K562 (cell line): ENCODE data around the gene TRAF3. TPM values are rescaled to one million over a fixed set of nuclear protein-coding genes. Genes with fewer than 3 reads are reported as not detected.

Source experiments
- ATAC-seq: fragments of 200-7000 bp; cut with Tn5 transposase; 3 replicates; pipeline ENCODE4 v1.9.1; 2020; ENCODE audit warnings: moderate library complexity
- BruUV-seq: library from RNA; stranded (reverse); fragments of 400-500 nt; replicated peaks from 2 replicates; lab custom pipeline; 2021; lab: Mats Ljungman, UMichigan
- CTCF ChIA-PET: fragments of 300-600 bp; formaldehyde crosslinking; extraction: SDS; loops from one replicate; lab custom pipeline; 2021; ENCODE audit warnings: low intra/inter-chr PET ratio; lab: Yijun Ruan, JAX
- POLR2A ChIA-PET: fragments of 300-600, 350-650 bp; sonication (Branson Sonifier 250); formaldehyde crosslinking; extraction: SDS; loops from one replicate; lab custom pipeline; 2021; ENCODE audit warnings: antibody characterized with exemption, inconsistent platforms; lab: Yijun Ruan, JAX
- DNase-seq, 4 experiments: peaks; one replicate each; pipeline versions ENCODE4 v3.0.0 to v3.0.0-alpha.2; 2011 to 2018; ENCODE audit warnings: low spot score in 3 of 4, mixed read lengths in 3 of 4; ENCODE audit errors: extremely low read depth in 1 of 4
- FAIRE-seq: peaks from 2 replicates; lab custom pipeline; 2011; peaks lifted over from hg19 to GRCh38; lab: Jason Lieb, UNC
- H2AFZ ChIP-seq: 2 replicates; pipeline ENCODE4 v1.6.0; 2011; ENCODE audit warnings: low read depth, low read length, control low read depth, inconsistent platforms
- H3K27ac ChIP-seq: fragments of 200-600 bp; 3 replicates; pipeline ENCODE4 v1.8.0; 2011; ENCODE audit warnings: low read depth, mild to moderate bottlenecking, control low read depth, inconsistent platforms, low read length, moderate library complexity, mixed read lengths; ENCODE audit errors: extremely low read depth
- H3K27me3 ChIP-seq, 2 experiments: fragments of 300-600 bp in 1 of 2; 2 replicates in 1 of 2; 3 replicates in 1 of 2; pipeline versions ENCODE4 v1.6.0 to v1.8.0; 2011; ENCODE audit warnings: inconsistent platforms in 2 of 2, low read length in 2 of 2, mild to moderate bottlenecking in 1 of 2, mixed read lengths in 1 of 2, moderate library complexity in 1 of 2; ENCODE audit not compliant: control insufficient read depth in 2 of 2, insufficient read depth in 2 of 2
- H3K36me3 ChIP-seq: fragments of 300-600 bp; 3 replicates; pipeline ENCODE4 v1.8.0; 2011; ENCODE audit warnings: mild to moderate bottlenecking, low read length, inconsistent platforms; ENCODE audit not compliant: control insufficient read depth, insufficient read depth
- H3K4me1 ChIP-seq, 2 experiments: fragments of 200-600 bp in 1 of 2; replicated peaks in 1 of 2; 2 replicates in 1 of 2; 3 replicates in 1 of 2; pipeline versions ENCODE4 v1.5.1 to v1.8.0; 2011; ENCODE audit warnings: inconsistent platforms in 2 of 2, low read length in 2 of 2, mild to moderate bottlenecking in 1 of 2, mixed read lengths in 1 of 2, moderate library complexity in 1 of 2; ENCODE audit not compliant: control insufficient read depth in 2 of 2, insufficient read depth in 2 of 2
- H3K4me2 ChIP-seq: 2 replicates; pipeline ENCODE4 v1.6.1; 2011; ENCODE audit warnings: low read length, control low read depth, inconsistent platforms, mixed read lengths; ENCODE audit not compliant: insufficient read depth
- H3K4me3 ChIP-seq: fragments of 200-600 bp; sonication (generic), shearing (Covaris generic); 2 replicates; pipeline ENCODE4 v1.5.1; 2016; ENCODE audit warnings: control low read depth, inconsistent platforms
- H3K79me2 ChIP-seq: fragments of 200-600 bp; 3 replicates; pipeline ENCODE4 v1.8.0; 2011; ENCODE audit warnings: low read length, inconsistent platforms; ENCODE audit not compliant: control insufficient read depth, insufficient read depth
- H3K9ac ChIP-seq, 2 experiments: 2 replicates each; pipeline versions ENCODE4 v1.6.0 to v1.6.1; 2011; ENCODE audit warnings: low read depth in 2 of 2, low read length in 2 of 2, control low read depth in 1 of 2, inconsistent platforms in 1 of 2, mild to moderate bottlenecking in 1 of 2, mixed read lengths in 1 of 2; ENCODE audit not compliant: insufficient read depth in 1 of 2
- H3K9me1 ChIP-seq: one replicate; pipeline ENCODE4 v1.6.0; 2011; ENCODE audit warnings: inconsistent platforms, mild to moderate bottlenecking, low read length, moderate library complexity; ENCODE audit not compliant: control insufficient read depth, insufficient read depth
- H3K9me3 ChIP-seq: replicated peaks from 2 replicates; pipeline ENCODE4 v1.5.1; 2011; ENCODE audit warnings: low read depth, low read length, inconsistent platforms; ENCODE audit not compliant: control insufficient read depth, insufficient read depth
- H4K20me1 ChIP-seq: replicated peaks from 2 replicates; pipeline ENCODE4 v1.6.1; 2011; ENCODE audit warnings: low read length, inconsistent platforms, mixed read lengths; ENCODE audit not compliant: control insufficient read depth, insufficient read depth
- DPF2 ChIP-seq: fragments of 450-650 bp; IDR thresholded peaks from 2 replicates; pipeline ENCODE4 v1.6.1; 2016
- ETV1 ChIP-seq: fragments of 450-650 bp; conservative IDR thresholded peaks from 2 replicates; pipeline ENCODE4 v1.6.1; 2016; ENCODE audit warnings: missing genetic modification characterization, control low read depth, low read depth, missing compliant biosample characterization
- HSF4 ChIP-seq: fragments of 250-450 bp; sonication (Bioruptor Pico); IDR thresholded peaks from 2 replicates; pipeline ENCODE4 v2.1.2; 2022; ENCODE audit warnings: mild to moderate bottlenecking, moderate library complexity, borderline replicate concordance
- MCM3 ChIP-seq: fragments of 450-650 bp; IDR thresholded peaks from 2 replicates; pipeline ENCODE4 v1.6.1; 2016
- NFATC3 ChIP-seq: fragments of 450-650 bp; IDR thresholded peaks from 2 replicates; pipeline ENCODE4 v1.6.1; 2017; ENCODE audit warnings: mild to moderate bottlenecking
- POLR2H ChIP-seq: IDR thresholded peaks from 2 replicates; pipeline ENCODE4 v1.6.1; 2016; ENCODE audit warnings: missing genetic modification characterization, low read depth, mild to moderate bottlenecking, control low read depth, missing compliant biosample characterization, moderate library complexity
- SIN3A ChIP-seq, 2 experiments: fragments of 150-350 bp in 1 of 2; IDR thresholded peaks; 2 replicates each; pipeline ENCODE4 v1.6.1; 2011 to 2016; ENCODE audit warnings: borderline replicate concordance in 2 of 2, low read depth in 2 of 2, low read length in 2 of 2, mild to moderate bottlenecking in 2 of 2, moderate library complexity in 2 of 2; ENCODE audit not compliant: control insufficient read depth in 1 of 2
- TGIF2 ChIP-seq: sonication (generic); formaldehyde crosslinking; IDR thresholded peaks from 2 replicates; pipeline ENCODE4 v1.8.1; 2022; ENCODE audit warnings: mild to moderate bottlenecking, missing genetic modification reagents, moderate library complexity
- WGBS: fragments of 100-300 bp; shearing (Covaris generic); methylation state at CpG from one replicate; pipeline ENCODE4 v1.1.6; 2016; ENCODE audit warnings: low coverage, mixed read lengths; ENCODE audit not compliant: insufficient coverage; ENCODE audit errors: missing lambda C conversion rate; 5-methylcytosine and 5-hydroxymethylcytosine counted together
- in situ Hi-C: fragments of 300-500 bp; cut with MboI; formaldehyde crosslinking; loops from 4 replicates; pipeline ENCODE4 v1.15.0; 2018; ENCODE audit warnings: inconsistent platforms, mixed read lengths
- intact Hi-C: fragments of 100-400 bp; cut with micrococcal nuclease; formaldehyde crosslinking; loops from 2 replicates; pipeline ENCODE4 v1.14.2; 2022
- polyA plus RNA-seq, 8 experiments: library from polyadenylated mRNA; depleted of rRNA in 4 of 8; stranded (reverse) in 5 of 8; unstranded in 3 of 8; fragments of >200 nt; fragmentation: Nextera tagmentation in 2 of 8; fragmentation: Illumina TruSeq in 1 of 8; extraction: Ambion mirVana in 2 of 8; extraction: Trizol in 1 of 8; gene quantifications; 2 replicates each; pipeline versions ENCODE4 v1.2.1 to v1.2.3, GENCODE V29; 2011 to 2014; ENCODE audit warnings: inconsistent platforms in 1 of 8, missing spikeins in 1 of 8
- total RNA-seq, 7 experiments: library from RNA; depleted of rRNA in 6 of 7; stranded (reverse); fragments of >200 nt in 6 of 7; fragmentation: Illumina TruSeq in 2 of 7; extraction: Trizol in 2 of 7; gene quantifications; 2 replicates each; pipeline versions ENCODE4 v1.2.1 to v1.2.3, GENCODE V29; 2011 to 2021; ENCODE audit warnings: low replicate concordance in 1 of 7
- TF ChIP-seq, protein P1 (sequence below): IDR thresholded peaks from 2 replicates; pipeline ENCODE4 v1.6.1; 2011; ENCODE audit not compliant: insufficient read length; ENCODE audit errors: extremely low read depth
- TF ChIP-seq, protein P2 (sequence below): fragments of 450-650 bp; conservative IDR thresholded peaks from 2 replicates; pipeline ENCODE4 v1.6.1; 2016; ENCODE audit warnings: missing genetic modification characterization, low read depth, mild to moderate bottlenecking, control low read depth, missing compliant biosample characterization
- TF ChIP-seq, protein P3 (sequence below): fragments of 250-450 bp; sonication (Bioruptor Pico); IDR thresholded peaks from 2 replicates; pipeline ENCODE4 v1.8.0; 2022; ENCODE audit warnings: inconsistent platforms, mild to moderate bottlenecking, moderate library complexity, borderline replicate concordance
- TF ChIP-seq, protein P4 (sequence below): sonication (generic); formaldehyde crosslinking; IDR thresholded peaks from 2 replicates; pipeline ENCODE4 v1.8.1; 2023; ENCODE audit warnings: mild to moderate bottlenecking, missing genetic modification reagents
- TF ChIP-seq, protein P5 (sequence below): fragments of 450-650 bp; formaldehyde crosslinking; IDR thresholded peaks from 2 replicates; pipeline ENCODE4 v1.4.0; 2022; ENCODE audit warnings: missing genetic modification characterization

Gene TRAF3
- total and polyA plus RNA-seq, 9 of the 15 experiments (the other 6 are each of a cell fraction or from before 2014, with no cell fraction given), result 0.52 to 21.3 (median 9.9) TPM

DNA sequence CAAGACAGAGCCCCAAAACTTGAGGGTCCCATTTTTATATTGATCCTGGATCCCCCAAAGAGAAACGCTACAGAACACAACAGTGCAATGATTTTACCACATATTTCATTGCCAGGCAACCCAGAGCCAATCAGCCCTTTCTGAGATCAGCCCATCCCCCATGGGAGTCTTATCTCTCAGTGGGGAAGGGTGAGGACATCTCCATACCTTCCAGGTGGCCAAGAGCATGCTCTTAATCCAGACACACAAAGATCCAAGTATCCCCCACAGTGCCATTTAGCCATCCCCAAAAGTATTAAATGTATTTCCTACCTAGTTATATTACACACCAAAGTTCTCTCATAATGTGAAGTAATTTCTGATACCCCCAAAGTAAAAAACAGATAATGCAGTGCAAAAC is 82.7 kb downstream of the TRAF3 start (continued):
- TF ChIP-seq, protein P1, sequence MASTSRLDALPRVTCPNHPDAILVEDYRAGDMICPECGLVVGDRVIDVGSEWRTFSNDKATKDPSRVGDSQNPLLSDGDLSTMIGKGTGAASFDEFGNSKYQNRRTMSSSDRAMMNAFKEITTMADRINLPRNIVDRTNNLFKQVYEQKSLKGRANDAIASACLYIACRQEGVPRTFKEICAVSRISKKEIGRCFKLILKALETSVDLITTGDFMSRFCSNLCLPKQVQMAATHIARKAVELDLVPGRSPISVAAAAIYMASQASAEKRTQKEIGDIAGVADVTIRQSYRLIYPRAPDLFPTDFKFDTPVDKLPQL, result no peak
- TF ChIP-seq MCM3 (no peak), NFATC3 (no peak)
- TF ChIP-seq, all 486 proteins: peak for 0

DNA sequence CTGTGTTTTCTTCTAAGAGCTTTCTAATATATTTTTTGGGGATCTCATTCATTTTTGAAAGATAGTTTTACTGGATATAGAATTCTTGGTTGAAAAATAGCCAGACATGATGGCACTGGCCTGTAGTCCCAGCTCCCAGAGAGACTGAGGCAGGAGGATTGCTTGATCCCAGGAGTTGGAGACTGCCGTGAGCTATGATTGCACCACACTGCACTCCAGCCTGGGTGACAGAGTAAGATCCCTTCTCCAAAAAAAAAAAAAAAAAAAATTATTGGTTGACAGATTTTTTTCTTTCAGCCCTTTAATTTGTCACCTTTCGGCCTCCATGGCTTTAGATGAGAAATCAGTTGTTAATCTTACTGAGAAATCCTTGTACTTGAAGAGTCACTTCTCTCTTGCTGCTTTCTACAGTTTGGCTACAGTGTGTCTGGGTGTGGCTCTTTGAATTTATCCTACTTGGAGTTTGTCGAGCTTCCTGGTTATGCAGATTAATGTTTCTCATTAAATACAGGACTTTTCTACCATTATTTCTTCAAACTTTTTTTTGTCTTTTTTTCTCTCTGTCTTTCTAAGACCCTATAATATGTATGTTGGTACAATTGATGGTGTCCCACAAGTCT is 85.0 kb downstream of the TRAF3 start:
- Histone ChIP-seq H3K36me3 (peaks cover 3% of the 10 kb centered on the region; the same call in 1 of the 3 replicates), H3K9ac (no peak overlapping the region), H3K9me3 (no peaks in the 10 kb centered on the region), H3K79me2 (peaks cover 3% of the 10 kb centered on the region; the same call in 2 of the 3 replicates), H3K27me3 (no peaks in the 10 kb centered on the region), H3K27ac (no peak overlapping the region), H2AFZ (no peak overlapping the region), H3K4me2 (no peak overlapping the region), H3K4me3 (no peak overlapping the region), H3K4me1 (no peaks in the 10 kb centered on the region; a peak in 2 of 5 replicates), H3K9me1 (no peaks in the 10 kb centered on the region), H4K20me1 (no peaks in the 10 kb centered on the region)
- no TSS peak for BruUV-seq
- ChIA-PET CTCF (no interaction called here), POLR2A (no interaction called here)
- FAIRE-seq (no peak), ATAC-seq (peak; percentile 45; the same call in 2 of the 3 replicates), DNase-seq (no peak)
- 58% methylated on average over 3 of the region's 3 CpGs for WGBS
- intact Hi-C loops, result no loop called here
- in situ Hi-C loops, result no loop called here
- TF ChIP-seq ETV1 (tag), result no peak
- TF ChIP-seq DPF2, result no peak
- TF ChIP-seq, protein P2, sequence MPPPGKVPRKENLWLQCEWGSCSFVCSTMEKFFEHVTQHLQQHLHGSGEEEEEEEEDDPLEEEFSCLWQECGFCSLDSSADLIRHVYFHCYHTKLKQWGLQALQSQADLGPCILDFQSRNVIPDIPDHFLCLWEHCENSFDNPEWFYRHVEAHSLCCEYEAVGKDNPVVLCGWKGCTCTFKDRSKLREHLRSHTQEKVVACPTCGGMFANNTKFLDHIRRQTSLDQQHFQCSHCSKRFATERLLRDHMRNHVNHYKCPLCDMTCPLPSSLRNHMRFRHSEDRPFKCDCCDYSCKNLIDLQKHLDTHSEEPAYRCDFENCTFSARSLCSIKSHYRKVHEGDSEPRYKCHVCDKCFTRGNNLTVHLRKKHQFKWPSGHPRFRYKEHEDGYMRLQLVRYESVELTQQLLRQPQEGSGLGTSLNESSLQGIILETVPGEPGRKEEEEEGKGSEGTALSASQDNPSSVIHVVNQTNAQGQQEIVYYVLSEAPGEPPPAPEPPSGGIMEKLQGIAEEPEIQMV (tag), result no peak
- TF ChIP-seq, protein P3, sequence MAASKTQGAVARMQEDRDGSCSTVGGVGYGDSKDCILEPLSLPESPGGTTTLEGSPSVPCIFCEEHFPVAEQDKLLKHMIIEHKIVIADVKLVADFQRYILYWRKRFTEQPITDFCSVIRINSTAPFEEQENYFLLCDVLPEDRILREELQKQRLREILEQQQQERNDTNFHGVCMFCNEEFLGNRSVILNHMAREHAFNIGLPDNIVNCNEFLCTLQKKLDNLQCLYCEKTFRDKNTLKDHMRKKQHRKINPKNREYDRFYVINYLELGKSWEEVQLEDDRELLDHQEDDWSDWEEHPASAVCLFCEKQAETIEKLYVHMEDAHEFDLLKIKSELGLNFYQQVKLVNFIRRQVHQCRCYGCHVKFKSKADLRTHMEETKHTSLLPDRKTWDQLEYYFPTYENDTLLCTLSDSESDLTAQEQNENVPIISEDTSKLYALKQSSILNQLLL (CRISPR knock-in tag), result no peak
- no peak for TF ChIP-seq TGIF2 (CRISPR knock-in tag)
- no peak for TF ChIP-seq HSF4 (CRISPR knock-in tag)
- TF ChIP-seq, protein P4, sequence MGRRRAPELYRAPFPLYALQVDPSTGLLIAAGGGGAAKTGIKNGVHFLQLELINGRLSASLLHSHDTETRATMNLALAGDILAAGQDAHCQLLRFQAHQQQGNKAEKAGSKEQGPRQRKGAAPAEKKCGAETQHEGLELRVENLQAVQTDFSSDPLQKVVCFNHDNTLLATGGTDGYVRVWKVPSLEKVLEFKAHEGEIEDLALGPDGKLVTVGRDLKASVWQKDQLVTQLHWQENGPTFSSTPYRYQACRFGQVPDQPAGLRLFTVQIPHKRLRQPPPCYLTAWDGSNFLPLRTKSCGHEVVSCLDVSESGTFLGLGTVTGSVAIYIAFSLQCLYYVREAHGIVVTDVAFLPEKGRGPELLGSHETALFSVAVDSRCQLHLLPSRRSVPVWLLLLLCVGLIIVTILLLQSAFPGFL (CRISPR knock-in tag), result no peak
- TF ChIP-seq, protein P5, sequence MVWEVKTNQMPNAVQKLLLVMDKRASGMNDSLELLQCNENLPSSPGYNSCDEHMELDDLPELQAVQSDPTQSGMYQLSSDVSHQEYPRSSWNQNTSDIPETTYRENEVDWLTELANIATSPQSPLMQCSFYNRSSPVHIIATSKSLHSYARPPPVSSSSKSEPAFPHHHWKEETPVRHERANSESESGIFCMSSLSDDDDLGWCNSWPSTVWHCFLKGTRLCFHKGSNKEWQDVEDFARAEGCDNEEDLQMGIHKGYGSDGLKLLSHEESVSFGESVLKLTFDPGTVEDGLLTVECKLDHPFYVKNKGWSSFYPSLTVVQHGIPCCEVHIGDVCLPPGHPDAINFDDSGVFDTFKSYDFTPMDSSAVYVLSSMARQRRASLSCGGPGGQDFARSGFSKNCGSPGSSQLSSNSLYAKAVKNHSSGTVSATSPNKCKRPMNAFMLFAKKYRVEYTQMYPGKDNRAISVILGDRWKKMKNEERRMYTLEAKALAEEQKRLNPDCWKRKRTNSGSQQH (CRISPR knock-in tag), result no peak
- no peak for TF ChIP-seq POLR2H (tag)
- no peak for TF ChIP-seq SIN3A (IDR thresholded peaks at IDR 0.05; ENCODE audit: borderline replicate concordance in 2 of 2, control insufficient read depth in 1 of 2, low read depth in 2 of 2, low read length in 2 of 2)
